Trophoblast cell (in vitro differentiated cells and primary cell): ENCODE results near the gene PIK3IP1.

Experiments
- DNase-seq, 2 donors: peaks; one replicate each; pipeline ENCODE4 v3.0.0-alpha.2; 2016
- H2AFZ ChIP-seq: 2 replicates; pipeline ENCODE4 v1.6.1; 2013; ENCODE audit warnings: low read length, moderate library complexity, mild to moderate bottlenecking; ENCODE audit not compliant: insufficient read depth, poor library complexity
- H2AK5ac ChIP-seq: 2 replicates; pipeline ENCODE4 v1.6.1; 2013; ENCODE audit warnings: mild to moderate bottlenecking, low read length
- H2BK120ac ChIP-seq: 2 replicates; pipeline ENCODE4 v1.6.1; 2013; ENCODE audit warnings: low read length, mild to moderate bottlenecking, moderate library complexity; ENCODE audit not compliant: insufficient read depth, poor library complexity
- H2BK12ac ChIP-seq: 2 replicates; pipeline ENCODE4 v1.6.1; 2013; ENCODE audit warnings: mild to moderate bottlenecking, low read length, moderate library complexity
- H2BK5ac ChIP-seq: 2 replicates; pipeline ENCODE4 v1.6.1; 2013; ENCODE audit warnings: low read length, low read depth, moderate library complexity, mild to moderate bottlenecking; ENCODE audit not compliant: poor library complexity
- H3K14ac ChIP-seq: 2 replicates; pipeline ENCODE4 v1.6.1; 2013; ENCODE audit warnings: mild to moderate bottlenecking, low read length
- H3K18ac ChIP-seq: 2 replicates; pipeline ENCODE4 v1.6.1; 2013; ENCODE audit warnings: mild to moderate bottlenecking, low read length
- H3K23ac ChIP-seq: 2 replicates; pipeline ENCODE4 v1.6.1; 2013; ENCODE audit warnings: low read length
- H3K27ac ChIP-seq: 2 replicates; pipeline ENCODE4 v1.5.1; 2013; ENCODE audit warnings: low read depth, mild to moderate bottlenecking, inconsistent platforms, low read length, moderate library complexity
- H3K27me3 ChIP-seq: 2 replicates; pipeline ENCODE4 v1.6.1; 2013; ENCODE audit warnings: inconsistent platforms, mild to moderate bottlenecking, low read length, moderate library complexity; ENCODE audit not compliant: insufficient read depth
- H3K36me3 ChIP-seq, 2 experiments: 1 replicate in 1 of 2; 2 replicates in 1 of 2; pipeline ENCODE4 v1.6.1; 2013; ENCODE audit warnings: low read length in 2 of 2, mild to moderate bottlenecking in 2 of 2, moderate library complexity in 1 of 2; ENCODE audit not compliant: insufficient read depth in 2 of 2, control insufficient read depth in 1 of 2
- H3K4ac ChIP-seq: 2 replicates; pipeline ENCODE4 v1.6.1; 2013; ENCODE audit warnings: low read depth, mild to moderate bottlenecking, low read length, moderate library complexity
- H3K4me1 ChIP-seq, 2 experiments: 1 replicate in 1 of 2; 2 replicates in 1 of 2; pipeline ENCODE4 v1.6.1; 2013; ENCODE audit warnings: low read length in 2 of 2, mild to moderate bottlenecking in 2 of 2, moderate library complexity in 1 of 2; ENCODE audit not compliant: insufficient read depth in 2 of 2, control insufficient read depth in 1 of 2
- H3K4me2 ChIP-seq: 2 replicates; pipeline ENCODE4 v1.6.1; 2013; ENCODE audit warnings: inconsistent platforms, mild to moderate bottlenecking, low read length, moderate library complexity
- H3K4me3 ChIP-seq: 2 replicates; pipeline ENCODE4 v1.5.1; 2013; ENCODE audit warnings: mild to moderate bottlenecking, low read depth, low read length, inconsistent platforms
- H3K79me1 ChIP-seq: one replicate; pipeline ENCODE4 v1.6.1; 2013; ENCODE audit warnings: low read length
- H3K79me2 ChIP-seq: 2 replicates; pipeline ENCODE4 v1.6.1; 2013; ENCODE audit warnings: low read length, mild to moderate bottlenecking; ENCODE audit not compliant: control insufficient read depth, insufficient read depth, poor library complexity
- H3K9ac ChIP-seq: 2 replicates; pipeline ENCODE4 v1.6.1; 2013; ENCODE audit warnings: mild to moderate bottlenecking, low read length
- H3K9me3 ChIP-seq: 2 replicates; pipeline ENCODE4 v1.6.1; 2013; ENCODE audit warnings: low read depth, mild to moderate bottlenecking, control low read depth, inconsistent platforms, low read length; ENCODE audit not compliant: insufficient read depth
- H4K12ac ChIP-seq: 2 replicates; pipeline ENCODE4 v1.6.1; 2013; ENCODE audit warnings: low read depth, mild to moderate bottlenecking, low read length, moderate library complexity
- H4K8ac ChIP-seq: 2 replicates; pipeline ENCODE4 v1.6.1; 2013; ENCODE audit warnings: low read depth, mild to moderate bottlenecking, low read length, moderate library complexity
- H4K91ac ChIP-seq: one replicate; pipeline ENCODE4 v1.6.1; 2013; ENCODE audit warnings: low read depth, mild to moderate bottlenecking, low read length, moderate library complexity
- WGBS: extraction: QIAGEN DNeasy Blood & Tissue Kit; methylation state at CpG from one replicate; pipeline ENCODE4 v1.1.7; 2013; ENCODE audit warnings: missing lambda C conversion rate; ENCODE audit not compliant: insufficient read length, insufficient coverage; ENCODE audit errors: extremely low coverage; 5-methylcytosine and 5-hydroxymethylcytosine counted together

Gene PIK3IP1

GRCh38 chr22:31295831-31296657 lies 3.8 kb upstream of the PIK3IP1 start:
- WGBS: no CpG with 5 or more reads among the region's 5 CpGs

GRCh38 chr22:31295360-31295759 lies 3.1 kb upstream of the PIK3IP1 start:
- no peaks in the 10 kb centered on the region for H3K36me3 ChIP-seq
- no CpG with 5 or more reads among the region's 3 CpGs for WGBS
- peaks cover 12 to 15% of the 10 kb centered on the region in 2 experiments for H3K4me1 ChIP-seq
- no peak overlapping the region for H4K8ac ChIP-seq
- no peak overlapping the region for H3K14ac ChIP-seq
- H3K27me3 ChIP-seq: no peaks in the 10 kb centered on the region
- H3K18ac ChIP-seq: no peak overlapping the region
- H3K79me1 ChIP-seq: peaks cover 14% of the 10 kb centered on the region
- H2AFZ ChIP-seq: no peak overlapping the region
- H3K79me2 ChIP-seq: no peaks in the 10 kb centered on the region
- no peak overlapping the region for H3K4me3 ChIP-seq
- no peak overlapping the region for H3K23ac ChIP-seq
- H2BK12ac ChIP-seq: no peak overlapping the region
- H2BK120ac ChIP-seq: no peak overlapping the region
- H2AK5ac ChIP-seq: no peak overlapping the region
- DNase-seq: no peak
- H4K91ac ChIP-seq: no peak overlapping the region
- H3K9me3 ChIP-seq: no peaks in the 10 kb centered on the region
- H3K4me2 ChIP-seq: no peak overlapping the region
- H3K27ac ChIP-seq: no peak overlapping the region
- H4K12ac ChIP-seq: no peak overlapping the region
- no peak overlapping the region for H3K9ac ChIP-seq
- no peak overlapping the region for H2BK5ac ChIP-seq
- H3K4ac ChIP-seq: no peak overlapping the region

More at GRCh38 chr22:31295831-31296657, 3.8 kb upstream of the PIK3IP1 start:
- Histone ChIP-seq H3K27me3 (no peaks in the 10 kb centered on the region), H3K9me3 (no peaks in the 10 kb centered on the region), H4K91ac (no peak overlapping the region), H2AFZ (no peak overlapping the region), H3K79me1 (peaks cover 10% of the 10 kb centered on the region), H3K36me3 (no peaks in the 10 kb centered on the region), H2AK5ac (no peak overlapping the region), H3K9ac (no peak overlapping the region), H4K8ac (no peak overlapping the region), H4K12ac (no peak overlapping the region), H3K79me2 (no peaks in the 10 kb centered on the region), H3K4me1 (peaks cover 9 to 10% of the 10 kb centered on the region in 2 experiments), H2BK120ac (no peak overlapping the region), H3K18ac (no peak overlapping the region), H3K4ac (no peak overlapping the region), H2BK12ac (no peak overlapping the region), H3K23ac (no peak overlapping the region), H2BK5ac (no peak overlapping the region), H3K4me2 (no peak overlapping the region), H3K14ac (no peak overlapping the region), H3K27ac (no peak overlapping the region), H3K4me3 (no peak overlapping the region)
- DNase-seq: no peak

- no peaks in the 10 kb centered on the region for H3K27me3 ChIP-seq
Observed at GRCh38 chr22:31291481-31292235, 630 bp downstream of the PIK3IP1 start.

GRCh38 chr22:31290494-31291471 lies 1.5 kb downstream of the PIK3IP1 start:
- H2BK120ac ChIP-seq: peak overlapping the region; percentile 74
- no peak overlapping the region for H3K23ac ChIP-seq
- H3K4me1 ChIP-seq: peaks cover 17 to 29% of the 10 kb centered on the region in 2 experiments
- H4K12ac ChIP-seq: no peak overlapping the region
- peak overlapping the region; percentile 78 for H2BK12ac ChIP-seq
- peaks cover 17% of the 10 kb centered on the region for H3K79me1 ChIP-seq
- H3K4me2 ChIP-seq: peak overlapping the region; percentile 81
- peak overlapping the region; percentile 67 for H2BK5ac ChIP-seq
- H3K4ac ChIP-seq: peak overlapping the region; percentile 34
- peak overlapping the region; percentile 74 for H4K91ac ChIP-seq
- peak; percentile 97 to 98 for DNase-seq
- H3K18ac ChIP-seq: peak overlapping the region; percentile 80
- no CpG with 5 or more reads among the region's 95 CpGs for WGBS
- no peaks in the 10 kb centered on the region for H3K36me3 ChIP-seq
- H4K8ac ChIP-seq: peak overlapping the region; percentile 36
- peak overlapping the region; percentile 37 for H2AFZ ChIP-seq
- peak overlapping the region; percentile 67 for H3K4me3 ChIP-seq
- H3K14ac ChIP-seq: peak overlapping the region; percentile 83
- no peaks in the 10 kb centered on the region for H3K9me3 ChIP-seq
- H3K79me2 ChIP-seq: no peaks in the 10 kb centered on the region
- H3K9ac ChIP-seq: no peak overlapping the region
- H2AK5ac ChIP-seq: peak overlapping the region; percentile 45
- H3K27ac ChIP-seq: peak overlapping the region; percentile 59
- no peaks in the 10 kb centered on the region for H3K27me3 ChIP-seq

More at GRCh38 chr22:31291481-31292235, 630 bp downstream of the PIK3IP1 start:
- Histone ChIP-seq H2BK12ac (peak overlapping the region; percentile 89), H2BK5ac (no peak overlapping the region), H2BK120ac (peak overlapping the region; percentile 74), H4K12ac (peak overlapping the region; percentile 35), H3K23ac (no peak overlapping the region), H3K27ac (peak overlapping the region; percentile 45), H3K79me2 (no peaks in the 10 kb centered on the region), H3K14ac (peak overlapping the region; percentile 74), H3K4me3 (peak overlapping the region; percentile 49), H2AFZ (peak overlapping the region; percentile 17), H2AK5ac (peak overlapping the region; percentile 30), H3K9ac (no peak overlapping the region), H3K9me3 (no peaks in the 10 kb centered on the region), H3K4ac (peak overlapping the region; percentile 27), H3K4me1 (peaks cover 13 to 25% of the 10 kb centered on the region in 2 experiments), H3K4me2 (peak overlapping the region; percentile 81), H4K8ac (peak overlapping the region; percentile 73), H4K91ac (peak overlapping the region; percentile 74), H3K36me3 (no peaks in the 10 kb centered on the region), H3K18ac (peak overlapping the region; percentile 22), H3K79me1 (peaks cover 17% of the 10 kb centered on the region)
- DNase-seq: no peak
- WGBS: no CpG with 5 or more reads among the region's 20 CpGs
